GM13976 (cell line): ENCODE measurements around the gene ZNF431.

Source experiments
- DNase-seq: peaks from one replicate; pipeline ENCODE4 v3.0.0; 2012; ENCODE audit warnings: low spot score
- in situ Hi-C: fragments of 300-500 bp; cut with MboI; formaldehyde crosslinking; loops from one replicate; pipeline ENCODE4 v1.12.0; 2022; ENCODE audit warnings: low sequenced_read_pairs, mixed read lengths, inconsistent platforms; ENCODE audit not compliant: unreplicated experiment
- TF ChIP-seq, protein P1 (sequence below): IDR thresholded peaks from 2 replicates; pipeline ENCODE4 v1.5.1; 2012; ENCODE audit warnings: borderline replicate concordance, mild to moderate bottlenecking; ENCODE audit not compliant: insufficient read depth; ENCODE audit errors: extremely low read depth, missing control alignments, control extremely low read depth

ZNF431 gene

GRCh38 chr19:21141787-21142464 is at the start of gene ZNF431:
TSS of gene ZNF431 (plus strand) at chr19:21142040. CDS start at chr19:21142184, 144 bp downstream.
- TF ChIP-seq, protein P1, sequence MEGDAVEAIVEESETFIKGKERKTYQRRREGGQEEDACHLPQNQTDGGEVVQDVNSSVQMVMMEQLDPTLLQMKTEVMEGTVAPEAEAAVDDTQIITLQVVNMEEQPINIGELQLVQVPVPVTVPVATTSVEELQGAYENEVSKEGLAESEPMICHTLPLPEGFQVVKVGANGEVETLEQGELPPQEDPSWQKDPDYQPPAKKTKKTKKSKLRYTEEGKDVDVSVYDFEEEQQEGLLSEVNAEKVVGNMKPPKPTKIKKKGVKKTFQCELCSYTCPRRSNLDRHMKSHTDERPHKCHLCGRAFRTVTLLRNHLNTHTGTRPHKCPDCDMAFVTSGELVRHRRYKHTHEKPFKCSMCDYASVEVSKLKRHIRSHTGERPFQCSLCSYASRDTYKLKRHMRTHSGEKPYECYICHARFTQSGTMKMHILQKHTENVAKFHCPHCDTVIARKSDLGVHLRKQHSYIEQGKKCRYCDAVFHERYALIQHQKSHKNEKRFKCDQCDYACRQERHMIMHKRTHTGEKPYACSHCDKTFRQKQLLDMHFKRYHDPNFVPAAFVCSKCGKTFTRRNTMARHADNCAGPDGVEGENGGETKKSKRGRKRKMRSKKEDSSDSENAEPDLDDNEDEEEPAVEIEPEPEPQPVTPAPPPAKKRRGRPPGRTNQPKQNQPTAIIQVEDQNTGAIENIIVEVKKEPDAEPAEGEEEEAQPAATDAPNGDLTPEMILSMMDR, result no peak
- peak; percentile 79 for DNase-seq
- in situ Hi-C loops, result no loop called here

GRCh38 chr19:21092109-21092508 is 49.7 kb upstream of the ZNF431 start:
- in situ Hi-C loops, result no loop called here
- TF ChIP-seq, protein P1, result no peak

GRCh38 chr19:21094347-21095025 is 47.4 kb upstream of the ZNF431 start:
- TF ChIP-seq, protein P1, result no peak
- DNase-seq, result no peak
- in situ Hi-C loops, result no loop called here

More at GRCh38 chr19:21092109-21092508, 49.7 kb upstream of the ZNF431 start:
- DNase-seq, result no peak

DNA sequence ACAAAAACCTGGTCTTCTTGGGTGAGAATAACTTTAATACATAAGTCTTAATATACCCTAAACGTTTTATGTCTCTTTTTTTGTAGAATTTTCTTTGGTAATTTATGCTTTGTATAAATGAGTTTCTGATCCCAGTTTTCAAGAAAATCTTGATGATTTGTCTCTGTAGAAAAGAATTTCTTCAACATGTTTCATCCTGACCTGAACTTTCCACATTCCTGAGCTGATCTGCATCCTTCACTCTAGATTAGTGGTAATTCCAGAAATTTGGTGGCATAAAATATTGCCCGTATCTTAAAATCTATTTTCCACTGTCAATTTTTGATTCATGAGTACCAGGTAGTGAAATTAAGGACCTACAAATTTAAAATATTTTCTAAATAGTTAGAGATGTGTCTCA is 43.5 kb upstream of the ZNF431 start:
- in situ Hi-C loops, result no loop called here
- no peak for DNase-seq
- TF ChIP-seq, protein P1, result no peak

DNA sequence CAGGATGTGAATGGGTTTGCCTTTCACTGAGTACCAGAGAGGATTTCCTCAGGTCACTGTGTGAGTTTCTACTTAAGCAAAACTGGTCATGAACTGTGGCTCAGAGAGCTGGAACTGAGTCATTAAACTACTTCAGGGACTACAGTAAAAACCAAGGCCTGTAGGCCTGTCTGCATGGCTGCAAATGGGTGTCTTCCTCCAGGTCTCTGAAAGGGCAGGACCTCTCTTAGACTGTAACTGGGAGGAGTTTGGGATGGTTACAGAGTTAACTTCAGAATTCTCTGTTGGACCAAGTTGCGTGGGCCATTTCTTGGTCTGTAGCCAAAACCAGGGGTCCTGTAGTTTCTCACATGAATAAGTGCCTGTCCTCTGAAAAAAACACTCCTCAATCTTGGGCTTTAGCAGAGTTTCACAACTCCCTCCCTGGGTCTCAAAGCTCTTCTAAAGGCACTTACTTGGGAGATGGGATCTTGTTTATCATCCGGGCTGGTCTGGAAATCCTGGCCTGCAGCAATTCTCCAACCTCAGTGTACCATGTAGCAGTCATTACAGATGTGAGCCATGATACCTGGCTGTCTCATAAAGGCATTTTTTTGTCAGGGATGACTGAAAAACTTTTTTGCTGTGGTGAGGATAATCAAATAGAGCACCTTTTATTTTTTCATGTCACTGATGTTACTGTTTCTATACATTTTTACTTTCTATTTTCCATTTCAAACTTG is 40.2 kb upstream of the ZNF431 start:
- TF ChIP-seq, protein P1, result no peak
- no peak for DNase-seq
- in situ Hi-C loops, result no loop called here

GRCh38 chr19:21109116-21109515 is 32.7 kb upstream of the ZNF431 start:
- in situ Hi-C loops, result no loop called here
- DNase-seq, result no peak
- TF ChIP-seq, protein P1, result no peak
